Kasumi-1 (cell line): ENCODE data around the gene ABCA13.
A peak's percentile ranks its signal among the peaks of the same experiment; 100 is the strongest.

Experiments used
- DNase-seq, 2 experiments: peaks; one replicate each; lab custom pipeline; 2025; lab: John Stamatoyannopoulos, UW

Gene ABCA13

DNA sequence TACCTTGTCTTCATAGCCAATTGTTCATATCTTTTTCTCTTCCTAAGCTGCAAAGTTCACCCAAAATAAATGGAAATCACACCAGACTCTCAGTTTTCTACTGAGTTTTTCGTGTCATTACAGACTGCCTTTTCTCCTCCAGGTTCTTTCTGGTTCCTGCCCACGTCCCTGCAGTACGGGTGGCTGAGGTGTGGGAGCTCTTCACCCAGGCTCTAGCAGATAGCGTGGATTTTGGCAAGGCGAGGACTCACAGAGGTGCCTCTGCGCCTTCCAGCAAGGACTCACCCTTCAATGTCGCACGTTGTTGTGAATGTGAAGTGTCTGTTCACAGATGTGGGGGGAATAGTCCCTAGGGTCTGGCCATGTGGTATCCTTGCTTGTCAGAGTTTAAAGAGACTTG, 71.6 kb downstream of the ABCA13 start:
- no peak for DNase-seq

DNA sequence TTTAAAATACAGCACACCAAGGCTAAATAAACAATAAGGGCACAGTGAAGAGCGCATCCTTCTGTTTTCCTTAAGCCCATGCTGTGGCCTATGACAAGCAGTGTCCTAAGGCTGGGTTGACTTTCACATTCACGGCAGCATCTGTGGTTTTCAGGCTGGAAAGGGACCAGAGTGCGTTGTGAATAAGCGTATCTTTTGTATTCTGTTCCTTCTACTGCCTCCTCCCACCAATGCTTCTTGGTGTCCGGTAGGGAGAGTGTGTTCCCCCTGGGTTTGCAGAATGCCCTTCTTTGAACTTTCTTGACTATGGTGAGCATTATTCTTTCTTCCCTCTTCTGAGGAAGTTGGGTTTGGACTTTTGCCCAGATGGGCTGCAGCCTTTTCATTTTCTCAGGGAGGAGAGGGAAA, 73.6 kb downstream of the ABCA13 start:
- peak; percentile 89 for DNase-seq

DNA sequence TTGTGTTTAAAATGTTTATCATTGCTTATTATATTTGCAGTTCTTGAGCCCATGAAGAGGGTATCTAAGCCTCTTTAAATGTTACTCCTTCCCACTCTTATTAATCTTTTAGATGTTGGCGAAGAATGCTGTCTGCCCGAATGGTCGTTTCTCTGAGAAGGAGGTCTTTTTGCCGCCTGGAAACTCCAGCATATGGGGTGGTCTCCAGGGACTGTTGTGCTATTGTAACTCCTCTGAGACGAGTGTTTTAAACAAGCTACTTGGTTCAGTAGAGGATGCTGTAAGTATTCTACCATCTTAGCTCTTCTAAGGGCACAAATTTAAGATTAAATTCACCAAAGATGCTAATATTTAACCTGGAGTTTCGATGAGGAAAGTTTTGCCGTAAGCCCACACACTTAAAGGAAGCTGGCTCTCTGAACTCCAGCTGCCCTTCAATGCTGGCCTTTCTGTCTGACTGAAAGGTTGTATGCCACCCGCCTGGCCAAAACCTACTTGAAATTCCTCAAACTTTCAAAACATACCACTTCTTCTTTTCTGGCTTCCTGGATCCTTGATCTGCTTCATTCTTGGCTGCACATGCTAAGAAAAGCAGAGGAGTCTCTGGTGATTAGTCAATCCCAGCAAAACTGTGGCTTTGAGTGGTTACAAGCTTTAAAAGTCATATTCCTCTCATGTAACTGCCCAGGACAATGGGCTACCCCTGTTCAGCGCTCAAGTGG, 74.7 kb downstream of the ABCA13 start:
- DNase-seq = peak; percentile 72 to 76

DNA sequence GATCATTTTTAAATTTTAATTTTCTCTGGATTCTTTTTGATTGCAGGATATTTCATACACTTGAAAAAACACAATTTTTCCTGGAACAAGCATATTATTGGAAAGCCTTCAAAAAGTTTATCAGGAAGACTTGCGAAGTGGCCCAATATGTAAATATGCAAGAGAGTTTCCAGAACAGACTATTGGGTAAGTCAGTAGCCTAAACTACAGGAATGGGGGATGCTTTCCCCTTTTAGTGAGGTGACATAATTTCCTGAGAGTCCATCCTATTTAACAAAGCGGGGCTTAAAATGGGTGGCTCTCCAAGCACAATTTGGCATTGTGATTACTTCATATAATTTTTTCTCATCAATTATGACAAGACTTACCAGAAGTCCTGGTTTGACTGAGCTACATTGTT, 77.9 kb downstream of the ABCA13 start:
- DNase-seq = no peak

DNA sequence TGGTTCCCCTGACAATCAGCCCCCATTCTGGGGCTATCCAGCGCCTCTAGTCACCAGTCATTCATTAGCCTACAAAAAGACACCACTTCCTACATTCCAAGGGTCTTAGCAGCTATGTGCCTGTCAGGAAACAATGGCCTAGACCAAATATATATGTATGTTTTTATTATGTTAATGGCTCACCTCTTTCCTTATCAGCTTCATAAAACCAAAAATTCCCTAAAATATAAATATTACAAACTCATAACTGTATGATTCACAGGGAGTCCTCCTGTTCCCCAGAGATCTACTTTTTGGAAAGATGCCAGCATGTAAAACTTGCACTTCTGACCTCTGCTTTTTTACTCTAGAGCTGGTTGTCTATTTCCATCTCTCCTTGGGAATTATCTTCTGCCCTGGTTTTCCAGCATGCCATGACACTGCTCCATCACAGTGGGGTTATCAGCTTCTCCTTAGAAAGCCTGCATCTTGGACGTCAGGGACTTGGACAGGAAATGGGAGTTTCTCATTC, 79.2 kb downstream of the ABCA13 start:
- DNase-seq = no peak

DNA sequence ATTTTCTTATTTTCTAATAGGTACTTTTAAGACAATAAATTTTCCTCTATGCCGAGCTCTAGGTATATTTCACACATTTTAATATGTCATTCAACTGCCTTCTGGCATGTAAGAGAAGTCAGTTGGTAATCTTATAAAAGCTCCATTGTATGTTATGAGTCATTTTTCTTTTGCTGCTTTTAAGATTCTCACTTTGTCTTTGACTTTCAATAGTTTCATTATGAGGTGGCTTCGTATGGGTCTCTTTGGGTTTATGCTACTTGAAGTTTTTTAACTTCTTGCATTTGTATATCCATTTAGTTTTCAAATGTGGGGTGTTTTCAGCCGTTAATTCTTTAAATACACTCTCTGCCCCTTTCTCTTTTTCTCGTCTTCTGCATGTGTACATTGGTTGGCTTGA, 80.5 kb downstream of the ABCA13 start:
- DNase-seq = no peak

DNA sequence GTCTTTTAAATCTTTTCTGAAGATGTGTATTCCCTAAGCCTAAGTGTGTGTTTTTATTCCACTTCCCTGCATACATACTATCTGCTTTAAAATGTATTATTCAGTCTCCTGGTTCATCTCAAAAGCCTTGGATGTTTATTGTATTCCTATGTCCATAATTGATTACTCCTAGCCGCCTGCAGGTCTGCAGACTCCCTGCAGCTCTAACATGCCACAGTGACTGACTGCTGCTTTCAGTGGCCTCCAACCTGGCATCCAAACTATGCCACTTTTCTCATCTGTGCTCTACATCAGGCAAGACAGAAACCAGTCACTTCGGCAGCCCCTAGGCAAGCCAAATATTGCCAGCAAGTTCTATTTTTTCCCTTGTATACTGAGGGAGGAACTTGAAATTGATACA, 81.7 kb downstream of the ABCA13 start:
- no peak for DNase-seq

DNA sequence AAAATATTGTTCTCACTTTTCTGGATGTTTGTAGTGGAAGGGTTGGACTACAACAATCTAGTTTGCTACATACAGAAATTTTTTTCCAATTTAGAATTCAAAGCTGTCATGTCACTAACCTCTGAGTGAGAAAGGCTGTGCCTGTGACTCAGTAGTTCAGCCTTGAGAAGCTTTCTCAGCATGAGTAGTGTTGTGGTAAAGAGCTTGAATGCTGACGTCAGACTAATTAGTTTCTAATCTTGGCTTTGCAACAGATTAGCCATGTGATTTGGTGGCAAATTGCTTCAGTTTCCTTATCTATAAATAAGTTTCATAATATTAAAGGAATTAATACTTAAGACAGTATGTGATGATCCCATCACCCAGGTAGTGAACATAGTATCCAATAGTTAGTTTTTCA, 83.8 kb downstream of the ABCA13 start:
- no peak for DNase-seq

DNA sequence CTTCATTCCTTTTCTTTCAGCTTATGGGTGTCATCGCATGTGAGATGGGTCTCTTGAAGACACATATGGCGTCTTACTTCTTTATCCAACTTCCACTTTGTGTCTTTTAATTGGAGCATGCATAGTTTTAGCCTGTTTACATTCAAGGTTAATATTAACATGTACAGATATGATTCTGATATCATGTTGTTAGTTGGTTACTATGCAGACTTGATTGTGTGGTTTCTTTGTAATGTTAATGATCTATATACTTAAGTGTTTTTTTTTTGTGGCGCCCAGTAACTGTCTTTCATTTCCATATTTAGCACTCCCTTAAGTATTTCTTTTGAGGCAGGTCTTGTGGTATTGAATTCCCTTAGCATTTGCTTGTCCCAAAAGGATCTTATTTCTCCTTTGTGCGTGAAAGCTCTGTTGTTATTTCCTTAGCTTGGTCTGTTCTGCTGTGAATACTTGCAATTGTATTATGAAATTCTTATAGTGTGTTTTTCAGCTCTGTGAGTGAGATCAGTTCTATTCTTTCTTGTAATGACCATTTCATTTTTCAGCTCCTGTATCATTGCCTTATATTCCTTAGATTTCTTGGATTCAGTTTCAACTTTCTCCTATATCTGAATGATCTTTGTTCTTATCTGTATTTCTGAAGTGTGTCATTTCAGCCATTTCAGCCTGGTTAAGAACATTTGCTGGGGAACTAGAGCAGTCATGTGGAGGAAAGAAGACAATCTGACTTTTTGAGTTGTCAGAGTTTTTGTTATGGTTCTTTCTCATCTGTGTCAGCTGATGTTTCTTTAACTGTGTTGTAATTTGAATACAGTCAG, 88.4 kb downstream of the ABCA13 start:
- no peak for DNase-seq

DNA sequence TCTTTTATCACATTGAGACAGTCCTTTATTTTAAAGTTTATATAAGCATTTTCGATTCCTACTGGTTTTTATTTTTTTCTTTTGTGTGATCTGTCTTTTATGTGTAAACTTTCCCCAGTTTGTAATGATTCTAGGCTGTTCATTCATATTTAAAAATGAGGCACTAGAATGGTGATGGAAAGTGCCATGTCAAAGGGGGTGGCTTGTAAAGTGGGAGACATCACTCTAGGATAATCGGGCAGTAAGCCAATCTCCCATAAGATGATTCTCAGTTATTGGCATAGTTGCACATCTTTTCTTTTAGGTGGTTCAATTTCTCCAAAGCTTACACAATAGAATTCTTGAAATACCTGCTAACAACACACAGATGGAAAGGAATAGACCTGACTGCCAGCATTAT, 90.4 kb downstream of the ABCA13 start:
- no peak for DNase-seq

DNA sequence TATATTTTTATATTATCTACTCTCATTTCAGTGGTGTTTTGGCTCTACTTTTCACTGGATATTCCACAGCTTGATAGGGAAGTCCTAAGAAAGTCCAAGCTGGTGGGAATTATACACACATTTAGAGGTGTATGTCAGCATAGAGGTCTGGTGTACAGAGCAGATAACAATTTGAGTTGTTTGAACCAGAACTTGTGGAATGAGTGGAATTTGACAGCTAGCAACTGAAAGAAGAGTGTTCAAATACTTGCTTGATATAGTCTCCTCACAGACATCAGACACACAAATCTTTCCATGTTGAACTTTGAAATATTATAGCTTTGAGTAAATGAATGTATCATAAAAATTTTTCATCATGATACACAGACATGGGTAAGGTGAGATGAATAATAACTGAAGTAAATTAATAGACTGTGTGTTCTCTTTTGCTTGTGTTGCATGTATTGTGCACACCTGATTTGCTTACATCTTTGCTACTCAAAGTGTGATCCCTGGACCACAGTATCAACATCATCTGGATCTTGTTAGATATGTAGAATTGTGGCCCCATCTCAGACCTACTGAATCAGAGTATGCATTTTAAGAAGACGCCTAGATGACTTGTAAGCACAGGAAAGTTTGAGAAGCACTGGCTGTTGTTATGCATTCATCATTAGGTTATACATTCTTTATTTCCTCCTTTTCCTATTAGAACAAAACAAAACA, 91.5 kb downstream of the ABCA13 start:
- no peak for DNase-seq

DNA sequence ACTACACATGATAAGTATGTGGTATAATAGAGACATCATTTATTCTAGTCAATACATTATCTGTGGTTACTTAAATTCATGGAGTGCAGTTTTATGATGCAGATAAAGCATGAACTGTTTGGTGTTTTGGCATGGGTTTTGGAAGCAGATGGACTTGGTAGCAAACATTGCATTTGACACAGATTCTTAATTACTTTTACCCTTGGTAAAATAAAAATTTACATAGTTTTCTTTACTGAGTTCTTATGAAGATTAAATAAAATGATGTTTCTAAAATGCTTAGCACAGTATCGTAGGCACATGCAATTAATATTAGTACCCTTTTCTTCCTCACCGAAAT, 92.0 kb downstream of the ABCA13 start:
- no peak for DNase-seq

DNA sequence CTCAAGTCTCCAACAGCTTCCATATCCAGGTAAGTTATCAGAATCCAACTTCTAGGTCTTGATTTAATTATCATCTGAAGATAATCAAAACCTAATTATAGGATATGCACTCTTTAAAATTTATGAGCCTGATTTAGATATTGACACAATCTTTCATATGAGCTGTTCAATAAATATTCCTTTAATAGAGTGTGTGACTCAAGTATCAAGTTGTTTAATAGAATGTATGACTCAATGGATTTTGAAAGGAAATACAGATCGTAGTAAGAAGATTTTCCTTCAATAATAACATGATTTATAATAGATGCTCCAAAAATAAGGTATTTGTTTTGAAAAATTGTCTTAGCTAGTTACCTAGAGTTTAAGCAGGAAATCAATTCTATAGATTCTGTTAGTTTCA, 97.8 kb downstream of the ABCA13 start:
- DNase-seq = no peak

DNA sequence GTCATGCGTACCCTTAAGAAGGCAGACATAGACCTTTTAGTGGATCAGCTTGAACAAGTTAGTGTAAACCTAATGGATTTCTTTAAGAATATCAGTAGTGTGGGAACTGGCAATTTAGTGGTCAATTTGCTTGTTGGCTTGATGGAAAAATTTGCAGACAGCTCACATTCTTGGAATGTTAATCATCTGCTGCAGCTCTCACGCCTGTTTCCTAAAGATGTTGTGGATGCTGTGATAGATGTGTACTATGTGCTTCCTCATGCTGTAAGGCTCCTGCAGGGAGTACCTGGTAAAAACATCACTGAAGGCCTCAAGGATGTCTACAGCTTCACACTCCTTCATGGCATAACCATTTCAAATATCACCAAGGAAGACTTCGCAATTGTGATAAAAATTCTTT, 103.4 kb downstream of the ABCA13 start:
- DNase-seq = no peak

DNA sequence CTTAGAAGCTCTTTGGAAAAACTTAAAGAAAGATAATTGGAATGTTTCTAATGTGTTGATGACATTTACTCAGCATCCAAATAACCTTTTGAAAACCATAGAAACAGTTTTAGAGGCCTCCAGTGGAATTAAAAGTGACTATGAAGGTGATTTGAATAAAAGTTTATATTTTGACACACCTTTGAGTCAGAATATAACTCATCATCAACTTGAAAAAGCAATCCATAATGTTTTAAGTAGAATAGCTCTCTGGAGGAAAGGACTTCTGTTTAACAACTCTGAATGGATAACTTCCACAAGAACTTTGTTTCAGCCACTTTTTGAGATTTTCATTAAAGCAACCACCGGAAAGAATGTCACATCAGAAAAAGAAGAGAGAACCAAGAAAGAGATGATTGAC, 108.2 kb downstream of the ABCA13 start:
- DNase-seq = no peak

DNA sequence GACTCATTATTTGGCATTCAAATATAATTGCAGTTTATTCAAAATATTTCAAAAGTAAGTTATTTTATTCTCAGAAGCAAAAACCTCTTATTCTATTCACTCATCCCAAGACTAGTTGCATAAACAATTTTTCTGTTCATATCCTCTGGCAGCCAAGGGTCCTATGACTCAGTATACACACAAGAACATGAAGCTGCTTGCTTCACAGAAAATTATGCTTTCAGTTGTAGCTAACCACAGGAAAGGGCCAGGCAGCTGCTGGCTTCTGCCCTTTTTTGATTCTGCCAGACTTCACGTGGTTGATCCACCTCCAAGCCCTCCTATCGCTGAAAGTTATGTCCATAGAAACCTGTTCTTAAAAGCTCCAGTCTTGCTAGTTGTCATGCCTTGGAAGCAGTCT, 108.8 kb downstream of the ABCA13 start:
- DNase-seq = no peak

DNA sequence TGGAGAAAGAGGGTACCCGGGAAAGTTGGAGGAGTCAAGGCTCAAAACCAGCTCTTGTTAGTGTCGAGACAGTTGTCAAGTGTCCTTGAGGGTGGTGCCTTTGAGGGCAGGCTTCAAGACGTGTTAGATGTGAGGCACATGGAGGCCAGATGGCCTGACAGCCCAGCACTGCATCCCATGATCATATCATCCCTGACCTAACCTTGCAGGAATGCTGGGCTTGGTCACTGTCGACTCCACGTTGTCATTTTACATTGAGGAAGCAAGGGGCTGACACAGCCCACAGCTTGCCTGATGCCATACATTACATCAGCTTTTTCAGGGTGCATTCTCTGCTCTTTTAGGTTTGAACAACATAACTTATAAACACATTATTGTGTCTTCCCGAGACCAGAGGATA, 114.1 kb downstream of the ABCA13 start:
- DNase-seq = no peak

DNA sequence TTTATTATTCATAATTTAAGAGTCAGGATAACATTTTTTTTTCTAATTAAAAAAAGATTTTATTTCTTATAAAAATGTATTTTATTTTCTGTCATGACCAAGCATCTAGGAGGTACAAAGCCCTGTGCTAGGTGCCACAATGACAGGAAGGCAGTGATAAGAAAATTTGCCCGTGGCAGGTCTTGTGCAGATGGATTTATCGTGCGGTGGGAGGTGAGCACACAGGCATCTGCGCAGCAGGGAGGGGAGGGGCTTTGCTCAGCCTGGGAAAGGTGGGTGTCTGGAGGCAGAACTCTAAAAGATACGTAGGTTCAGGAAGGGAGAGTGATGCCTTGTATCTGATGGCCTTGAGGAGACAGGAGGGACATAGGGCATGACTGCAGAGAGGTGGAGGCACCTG, 115.6 kb downstream of the ABCA13 start:
- DNase-seq = no peak

DNA sequence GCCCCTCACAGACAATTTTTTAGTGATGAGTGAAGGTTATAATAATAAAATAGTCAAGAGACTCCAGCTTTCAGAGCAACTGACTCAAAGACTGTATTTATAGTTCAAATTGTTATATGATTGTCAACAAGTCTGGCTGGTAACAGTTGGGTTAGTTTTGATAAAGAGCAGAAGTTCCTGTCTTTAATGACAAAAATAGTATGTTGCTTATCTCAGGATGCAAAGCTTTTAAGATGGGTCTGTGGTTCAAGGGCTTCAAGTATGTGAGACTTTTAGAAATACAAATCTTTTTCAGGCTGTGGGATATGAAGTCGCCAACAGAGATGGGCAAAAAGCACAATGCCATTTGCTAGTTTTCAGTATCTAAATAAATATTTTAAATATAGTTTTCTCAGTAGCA, 118.4 kb downstream of the ABCA13 start:
- DNase-seq = no peak

DNA sequence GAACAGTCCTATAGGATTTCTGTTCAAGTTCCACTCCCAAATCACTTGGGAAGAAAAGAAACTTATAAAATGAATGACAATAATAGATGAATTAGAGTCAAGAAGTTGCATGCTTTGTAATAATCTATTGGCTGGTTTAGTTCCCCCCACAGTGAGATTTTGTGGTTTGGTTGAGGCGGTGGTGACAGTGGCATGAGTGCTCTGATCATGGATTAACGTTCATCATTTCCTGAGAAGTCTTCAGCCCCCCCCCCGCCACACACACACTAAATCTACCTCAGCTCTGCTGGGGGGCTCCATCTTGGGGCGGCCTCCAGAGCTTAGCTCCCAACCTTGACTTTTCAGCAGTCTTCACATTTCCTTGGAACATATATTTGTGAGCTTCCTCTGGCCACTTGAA, 121.7 kb downstream of the ABCA13 start:
- DNase-seq = no peak

DNA sequence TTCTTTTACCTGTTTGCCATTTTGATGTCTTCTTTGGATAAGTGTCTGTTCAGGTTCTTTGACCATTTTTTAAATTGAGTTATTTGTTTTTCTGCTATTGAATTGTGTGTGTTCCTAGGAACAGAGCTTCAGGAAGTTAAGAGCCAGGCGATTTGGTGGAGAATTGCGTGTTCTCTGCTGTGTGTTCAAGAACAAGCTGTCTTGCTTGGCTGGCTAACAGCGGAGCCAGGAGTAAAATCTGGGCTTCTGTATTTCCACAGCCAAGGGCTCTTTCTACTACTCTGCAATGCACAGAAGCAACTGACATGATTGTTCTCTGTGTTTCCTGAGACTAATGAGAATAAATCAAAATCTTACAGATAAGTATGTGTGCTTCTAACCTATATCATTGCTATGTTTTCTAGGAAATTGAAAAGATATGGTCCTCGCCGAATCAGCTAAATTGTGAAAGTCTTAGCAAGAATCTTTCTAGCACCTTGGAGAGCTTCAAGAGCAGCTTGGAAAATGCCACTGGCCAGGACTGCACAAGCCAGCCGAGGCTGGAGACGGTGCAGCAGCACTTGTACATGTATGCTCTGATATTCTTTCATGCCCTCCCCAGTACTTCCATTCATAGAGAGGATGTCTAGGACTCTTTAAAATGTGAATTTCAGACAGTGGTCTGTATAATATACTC, 124.2 kb downstream of the ABCA13 start:
- no peak for DNase-seq

DNA sequence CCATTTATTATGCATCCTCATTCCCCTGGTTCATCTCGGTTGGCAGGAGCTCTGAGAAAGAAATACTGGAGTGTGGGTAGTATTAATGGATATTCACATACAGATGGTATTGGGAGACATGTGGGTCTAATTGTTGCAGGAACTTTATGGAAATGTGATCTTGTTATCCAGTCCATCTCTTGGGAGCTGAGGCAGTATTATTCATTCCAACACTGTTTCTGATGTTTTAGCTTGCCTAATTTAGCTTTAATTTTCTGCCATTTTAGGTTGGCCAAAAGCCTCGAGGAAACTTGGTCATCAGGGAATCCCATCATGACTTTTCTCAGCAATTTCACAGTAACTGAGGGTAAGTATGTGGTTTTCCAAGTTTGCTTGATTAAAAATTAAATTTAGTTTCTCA, 125.7 kb downstream of the ABCA13 start:
- DNase-seq = no peak
